Right lobe of liver (tissue), 4 donors: ENCODE measurements around the gene PYGB.

ENCODE experiments used
- POLR2A ChIP-seq: fragments of 450-650 bp; IDR thresholded peaks from one replicate; pipeline ENCODE4 v1.6.1; 2017; ENCODE audit warnings: antibody characterized with exemption, mild to moderate bottlenecking
- TF ChIP-seq, protein P1 (sequence below), 4 donors: fragments of 200-600 bp in 3 of 4; fragments of 450-650 bp in 1 of 4; IDR thresholded peaks; one replicate each; pipeline versions ENCODE4 v1.5.1 to v1.8.0; 2016 to 2022; ENCODE audit warnings: antibody characterized with exemption in 4 of 4, mild to moderate bottlenecking in 2 of 4
- donor health status: DM: no; HTN: no; CAD: no.
- donor health status: DM: no; HTN: no; CAD: no.
- donor health status: DM: no; HTN: yes; CAD: no.

DNA sequence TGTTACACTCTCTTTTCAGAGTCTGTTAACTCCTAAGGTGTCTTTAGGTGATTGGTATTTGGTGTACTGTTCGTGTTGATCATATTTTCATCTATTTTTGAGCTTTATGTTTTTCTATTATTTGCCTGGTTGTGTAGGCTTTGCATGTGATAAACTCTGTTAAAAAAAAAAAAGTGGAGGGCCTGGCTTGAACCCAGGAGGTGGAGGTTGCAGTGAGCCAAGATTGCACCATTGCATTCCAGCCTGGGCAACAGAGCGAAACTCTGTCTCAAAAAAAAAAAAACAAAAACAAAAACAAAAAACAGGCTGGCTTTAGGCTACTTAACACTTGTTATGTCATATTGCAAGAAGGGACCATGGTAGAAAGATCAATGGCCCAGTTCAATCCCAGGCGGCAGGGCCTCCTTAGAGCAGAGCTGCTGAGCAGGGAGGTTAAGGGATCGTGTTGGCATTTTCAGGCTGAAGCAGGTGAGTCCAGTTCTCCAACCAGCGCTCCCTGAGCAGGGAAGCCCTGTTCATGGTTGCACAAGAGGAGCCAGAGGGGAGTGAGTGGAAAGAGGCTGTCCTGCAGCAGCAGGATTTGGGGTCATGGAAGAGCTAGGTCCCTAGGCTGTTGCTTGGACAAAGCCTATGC is 8.5 kb downstream of the PYGB start:
- TF ChIP-seq POLR2A = no peak
- TF ChIP-seq, protein P1, sequence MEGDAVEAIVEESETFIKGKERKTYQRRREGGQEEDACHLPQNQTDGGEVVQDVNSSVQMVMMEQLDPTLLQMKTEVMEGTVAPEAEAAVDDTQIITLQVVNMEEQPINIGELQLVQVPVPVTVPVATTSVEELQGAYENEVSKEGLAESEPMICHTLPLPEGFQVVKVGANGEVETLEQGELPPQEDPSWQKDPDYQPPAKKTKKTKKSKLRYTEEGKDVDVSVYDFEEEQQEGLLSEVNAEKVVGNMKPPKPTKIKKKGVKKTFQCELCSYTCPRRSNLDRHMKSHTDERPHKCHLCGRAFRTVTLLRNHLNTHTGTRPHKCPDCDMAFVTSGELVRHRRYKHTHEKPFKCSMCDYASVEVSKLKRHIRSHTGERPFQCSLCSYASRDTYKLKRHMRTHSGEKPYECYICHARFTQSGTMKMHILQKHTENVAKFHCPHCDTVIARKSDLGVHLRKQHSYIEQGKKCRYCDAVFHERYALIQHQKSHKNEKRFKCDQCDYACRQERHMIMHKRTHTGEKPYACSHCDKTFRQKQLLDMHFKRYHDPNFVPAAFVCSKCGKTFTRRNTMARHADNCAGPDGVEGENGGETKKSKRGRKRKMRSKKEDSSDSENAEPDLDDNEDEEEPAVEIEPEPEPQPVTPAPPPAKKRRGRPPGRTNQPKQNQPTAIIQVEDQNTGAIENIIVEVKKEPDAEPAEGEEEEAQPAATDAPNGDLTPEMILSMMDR (IDR thresholded peaks at IDR 0.05) = no peak
